CD4-positive, alpha-beta memory T cell (primary cell): Measurements from ENCODE around the gene DIAPH2. TPM values are rescaled to one million over a fixed set of nuclear protein-coding genes. Genes with fewer than 3 reads are reported as not detected.

Experiments used
- CTCF ChIA-PET: fragments of 350-600 bp; sonication (Branson Sonifier 250); formaldehyde crosslinking; loops from one replicate; lab custom pipeline; 2021; ENCODE audit warnings: inconsistent platforms; ENCODE audit not compliant: partially characterized antibody; lab: Charles Lee
- POLR2A ChIA-PET: fragments of 350-600 bp; sonication (Branson Sonifier 250); formaldehyde crosslinking; loops from one replicate; lab custom pipeline; 2021; ENCODE audit not compliant: partially characterized antibody; lab: Charles Lee
- DNase-seq, 5 donors: peaks; one replicate each; pipeline versions ENCODE4 v3.0.0 to v3.0.0-alpha.2; 2020 to 2022; ENCODE audit warnings: mixed read lengths in 1 of 5
- H3K27ac ChIP-seq: one replicate; pipeline ENCODE4 v1.7.0; 2013; ENCODE audit warnings: low read depth, low read length
- H3K27me3 ChIP-seq: 2 replicates; pipeline ENCODE4 v1.7.0; 2013; ENCODE audit warnings: mild to moderate bottlenecking, low read length, moderate library complexity; ENCODE audit not compliant: insufficient read depth
- H3K36me3 ChIP-seq: 2 replicates; pipeline ENCODE4 v1.7.0; 2013; ENCODE audit warnings: mild to moderate bottlenecking, low read length, moderate library complexity; ENCODE audit not compliant: insufficient read depth
- H3K4me1 ChIP-seq: 2 replicates; pipeline ENCODE4 v1.7.0; 2013; ENCODE audit warnings: mild to moderate bottlenecking, low read length, moderate library complexity; ENCODE audit not compliant: insufficient read depth
- H3K4me3 ChIP-seq, 2 donors: one replicate each; pipeline ENCODE4 v1.7.0; 2013; ENCODE audit warnings: low read length in 2 of 2, mild to moderate bottlenecking in 1 of 2
- H3K9me3 ChIP-seq, 2 donors: one replicate each; pipeline ENCODE4 v1.7.0; 2013; ENCODE audit warnings: low read length in 2 of 2, control low read depth in 1 of 2; ENCODE audit not compliant: control insufficient read depth in 1 of 2
- H3K27ac Mint-ChIP-seq, 7 donors: one replicate each; pipeline ENCODE4 v1.8.0; 2020 to 2021; ENCODE audit warnings: mixed read lengths in 7 of 7, mild to moderate bottlenecking in 6 of 7, inconsistent platforms in 3 of 7, moderate library complexity in 3 of 7
- H3K27me3 Mint-ChIP-seq, 2 donors: one replicate each; pipeline ENCODE4 v1.8.0; 2020 to 2021; ENCODE audit warnings: mixed read lengths in 2 of 2
- H3K36me3 Mint-ChIP-seq, 2 donors: one replicate each; pipeline ENCODE4 v1.8.0; 2020 to 2021; ENCODE audit warnings: mixed read lengths in 2 of 2, inconsistent platforms in 1 of 2, mild to moderate bottlenecking in 1 of 2
- H3K4me1 Mint-ChIP-seq, 4 donors: one replicate each; pipeline ENCODE4 v1.8.0; 2020 to 2021; ENCODE audit warnings: mixed read lengths in 4 of 4, mild to moderate bottlenecking in 1 of 4
- H3K4me3 Mint-ChIP-seq, 8 donors: one replicate each; pipeline ENCODE4 v1.8.0; 2020 to 2021; ENCODE audit warnings: mixed read lengths in 8 of 8, mild to moderate bottlenecking in 7 of 8, moderate library complexity in 6 of 8, inconsistent platforms in 3 of 8
- H3K9me3 Mint-ChIP-seq, 8 donors: one replicate each; pipeline ENCODE4 v1.8.0; 2020 to 2021; ENCODE audit warnings: mixed read lengths in 8 of 8, mild to moderate bottlenecking in 5 of 8, inconsistent platforms in 3 of 8, moderate library complexity in 1 of 8
- intact Hi-C: fragments of 100-400 bp; cut with micrococcal nuclease; formaldehyde crosslinking; loops from one replicate; pipeline ENCODE4 v1.15.1; 2023
- polyA plus RNA-seq, 2 donors: library from polyadenylated mRNA; unstranded; fragments of 300-500 nt; fragmentation: Illumina TruSeq; gene quantifications; one replicate each; pipeline ENCODE4 v1.2.3, GENCODE V29; 2021
- total RNA-seq, 2 experiments: library from RNA; stranded (reverse); gene quantifications; one replicate each; pipeline ENCODE4 v1.2.3, GENCODE V29; 2021

DIAPH2 gene
- total and polyA plus RNA-seq, 4 experiments from 2014 or later: 9.6 to 13.8 (median 11.6) TPM

GRCh38 chrX:96687776-96688175 is 3.1 kb downstream of the DIAPH2 start:
- H3K36me3 ChIP-seq: no peaks in the 10 kb centered on the region
- DNase-seq: no peak
- POLR2A ChIA-PET: no interaction called here
- Mint-ChIP-seq H3K27me3 (no peaks in the 10 kb centered on the region), H3K4me3 (no peak overlapping the region), H3K9me3 (no peaks in the 10 kb centered on the region), H3K4me1 (peaks cover 18 to 46% (median 29%) of the 10 kb centered on the region in 4 donors), H3K36me3 (peaks cover 0 to 5% of the 10 kb centered on the region in 2 donors), H3K27ac (no peak overlapping the region)
- no peak overlapping the region for H3K27ac ChIP-seq
- peaks cover 18% of the 10 kb centered on the region for H3K4me1 ChIP-seq
- H3K4me3 ChIP-seq: no peak overlapping the region
- no peaks in the 10 kb centered on the region for H3K27me3 ChIP-seq
- intact Hi-C loops: no loop called here
- H3K9me3 ChIP-seq: no peaks in the 10 kb centered on the region
- CTCF ChIA-PET: no interaction called here

- no peak overlapping the region for H3K27ac ChIP-seq
- intact Hi-C loops: no loop called here
- Mint-ChIP-seq H3K36me3 (peaks cover 0 to 5% of the 10 kb centered on the region in 2 donors), H3K27me3 (no peaks in the 10 kb centered on the region), H3K4me1 (peaks cover 18 to 40% (median 25%) of the 10 kb centered on the region in 4 donors), H3K27ac (no peak overlapping the region), H3K4me3 (no peak overlapping the region), H3K9me3 (no peaks in the 10 kb centered on the region)
- ChIA-PET CTCF (no interaction called here), POLR2A (no interaction called here)
- no peak for DNase-seq
- no peaks in the 10 kb centered on the region for H3K36me3 ChIP-seq
- no peak overlapping the region for H3K4me3 ChIP-seq
- peaks cover 13% of the 10 kb centered on the region for H3K4me1 ChIP-seq
- H3K27me3 ChIP-seq: no peaks in the 10 kb centered on the region
- no peaks in the 10 kb centered on the region for H3K9me3 ChIP-seq
Observed at GRCh38 chrX:96688789-96689188, 4.1 kb downstream of the DIAPH2 start.

GRCh38 chrX:96689991-96690390 is 5.3 kb downstream of the DIAPH2 start:
- H3K27me3 ChIP-seq: no peaks in the 10 kb centered on the region
- no peak overlapping the region for H3K27ac ChIP-seq
- ChIA-PET CTCF (no interaction called here), POLR2A (no interaction called here)
- H3K4me3 ChIP-seq: no peak overlapping the region
- no peaks in the 10 kb centered on the region for H3K9me3 ChIP-seq
- intact Hi-C loops: no loop called here
- DNase-seq: no peak
- Mint-ChIP-seq H3K36me3 (no peaks in the 10 kb centered on the region), H3K27me3 (no peaks in the 10 kb centered on the region), H3K9me3 (no peaks in the 10 kb centered on the region), H3K27ac (no peak overlapping the region), H3K4me3 (no peak overlapping the region), H3K4me1 (peaks cover 13 to 29% (median 18%) of the 10 kb centered on the region in 4 donors)
- H3K36me3 ChIP-seq: no peaks in the 10 kb centered on the region
- peaks cover 7% of the 10 kb centered on the region for H3K4me1 ChIP-seq

- Mint-ChIP-seq H3K4me1 (peaks cover 4 to 23% (median 9%) of the 10 kb centered on the region in 4 donors), H3K27me3 (no peaks in the 10 kb centered on the region)
- no peak for DNase-seq
Observed at GRCh38 chrX:96692454-96692853, 7.8 kb downstream of the DIAPH2 start.

GRCh38 chrX:96692890-96693289 is 8.2 kb downstream of the DIAPH2 start:
- DNase-seq: no peak
- Histone ChIP-seq H3K4me1 (no peaks in the 10 kb centered on the region), H3K4me3 (no peak overlapping the region), H3K36me3 (no peaks in the 10 kb centered on the region), H3K9me3 (no peaks in the 10 kb centered on the region), H3K27me3 (no peaks in the 10 kb centered on the region), H3K27ac (no peak overlapping the region)
- no peaks in the 10 kb centered on the region for H3K9me3 Mint-ChIP-seq
- H3K4me1 Mint-ChIP-seq: peaks cover 2 to 19% (median 7%) of the 10 kb centered on the region in 4 donors
- ChIA-PET POLR2A (no interaction called here), CTCF (no interaction called here)
- intact Hi-C loops: no loop called here
- no peak overlapping the region for H3K4me3 Mint-ChIP-seq
- H3K27ac Mint-ChIP-seq: no peak overlapping the region
- no peaks in the 10 kb centered on the region for H3K36me3 Mint-ChIP-seq
- no peaks in the 10 kb centered on the region for H3K27me3 Mint-ChIP-seq

More at GRCh38 chrX:96692454-96692853, 7.8 kb downstream of the DIAPH2 start:
- H3K4me3 Mint-ChIP-seq: no peak overlapping the region
- CTCF ChIA-PET: no interaction called here
- POLR2A ChIA-PET: no interaction called here
- no peaks in the 10 kb centered on the region for H3K36me3 ChIP-seq
- H3K27me3 ChIP-seq: no peaks in the 10 kb centered on the region
- intact Hi-C loops: no loop called here
- no peaks in the 10 kb centered on the region for H3K9me3 ChIP-seq
- no peak overlapping the region for H3K4me3 ChIP-seq
- no peaks in the 10 kb centered on the region for H3K9me3 Mint-ChIP-seq
- no peak overlapping the region for H3K27ac ChIP-seq
- no peaks in the 10 kb centered on the region for H3K36me3 Mint-ChIP-seq
- H3K4me1 ChIP-seq: no peaks in the 10 kb centered on the region
- H3K27ac Mint-ChIP-seq: no peak overlapping the region

- H3K27me3 ChIP-seq: no peaks in the 10 kb centered on the region
- no peak overlapping the region for H3K4me3 ChIP-seq
- no peaks in the 10 kb centered on the region for H3K27me3 Mint-ChIP-seq
- no peak for DNase-seq
- intact Hi-C loops: no loop called here
- H3K36me3 ChIP-seq: no peaks in the 10 kb centered on the region
- H3K9me3 Mint-ChIP-seq: no peaks in the 10 kb centered on the region
- no peaks in the 10 kb centered on the region for H3K9me3 ChIP-seq
- peaks cover 4 to 19% (median 7%) of the 10 kb centered on the region in 4 donors for H3K4me1 Mint-ChIP-seq
- ChIA-PET CTCF (no interaction called here), POLR2A (no interaction called here)
- no peaks in the 10 kb centered on the region for H3K4me1 ChIP-seq
- H3K36me3 Mint-ChIP-seq: no peaks in the 10 kb centered on the region
- no peak overlapping the region for H3K27ac Mint-ChIP-seq
- H3K4me3 Mint-ChIP-seq: no peak overlapping the region
- H3K27ac ChIP-seq: no peak overlapping the region
Observed at GRCh38 chrX:96693407-96693806, 8.8 kb downstream of the DIAPH2 start.

- Histone ChIP-seq H3K27me3 (no peaks in the 10 kb centered on the region), H3K4me3 (no peak overlapping the region), H3K9me3 (no peaks in the 10 kb centered on the region), H3K27ac (no peak overlapping the region), H3K36me3 (no peaks in the 10 kb centered on the region), H3K4me1 (no peaks in the 10 kb centered on the region)
- ChIA-PET POLR2A (no interaction called here), CTCF (no interaction called here)
- H3K36me3 Mint-ChIP-seq: no peaks in the 10 kb centered on the region
- no peak for DNase-seq
- H3K4me1 Mint-ChIP-seq: peaks cover 0 to 5% (median 3%) of the 10 kb centered on the region in 4 donors
- no peak overlapping the region for H3K27ac Mint-ChIP-seq
- H3K27me3 Mint-ChIP-seq: no peaks in the 10 kb centered on the region
- intact Hi-C loops: no loop called here
- H3K9me3 Mint-ChIP-seq: no peaks in the 10 kb centered on the region
- H3K4me3 Mint-ChIP-seq: no peak overlapping the region
Observed at GRCh38 chrX:96696462-96696861, 11.8 kb downstream of the DIAPH2 start.

DNA sequence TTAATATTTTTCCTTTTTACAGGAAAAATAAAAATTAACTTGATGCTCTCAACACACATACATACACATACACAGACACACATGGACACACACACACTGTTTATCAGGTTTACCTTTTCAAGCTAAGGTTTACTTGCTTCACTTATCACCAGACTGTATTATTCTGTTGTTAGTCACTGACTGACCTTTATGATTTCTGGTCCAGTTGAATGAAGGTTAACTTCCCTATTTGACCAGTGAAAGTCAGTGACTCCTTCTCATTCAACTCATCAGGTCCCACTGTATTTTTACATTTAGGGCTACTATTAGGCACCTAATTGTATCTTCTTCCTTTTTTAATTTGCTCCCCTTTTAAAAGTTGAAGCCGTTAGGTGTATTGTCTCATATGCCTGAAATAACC is 16.0 kb downstream of the DIAPH2 start:
- H3K9me3 ChIP-seq: no peaks in the 10 kb centered on the region
- Mint-ChIP-seq H3K27ac (no peak overlapping the region), H3K36me3 (no peaks in the 10 kb centered on the region), H3K4me1 (peaks cover 0 to 2% (median 2%) of the 10 kb centered on the region in 4 donors), H3K27me3 (no peaks in the 10 kb centered on the region), H3K4me3 (no peak overlapping the region), H3K9me3 (no peaks in the 10 kb centered on the region)
- H3K4me3 ChIP-seq: no peak overlapping the region
- no peaks in the 10 kb centered on the region for H3K36me3 ChIP-seq
- DNase-seq: no peak
- CTCF ChIA-PET: no interaction called here
- POLR2A ChIA-PET: no interaction called here
- intact Hi-C loops: no loop called here
- no peak overlapping the region for H3K27ac ChIP-seq
- H3K27me3 ChIP-seq: no peaks in the 10 kb centered on the region
- H3K4me1 ChIP-seq: no peaks in the 10 kb centered on the region
